ENCODE data around the gene PCDHGB7. TPM values are rescaled to one million over a fixed set of nuclear protein-coding genes. Genes with fewer than 3 reads are reported as not detected.
"Not testable (repeated sequence)": the region's sequence is repeated elsewhere in the genome, so short reads cannot be mapped to it uniquely, and the experiment has no call there.

Gene PCDHGB7
- total RNA-seq, 1 experiment from 2014 or later: 0.10 TPM

- DNase-seq, H3K4me3 ChIP-seq, H3K36me3 ChIP-seq, H3K27me3 ChIP-seq, H3K9me3 ChIP-seq: not testable (repeated sequence)
Observed at GRCh38 chr5:141414548-141415274, 2.8 kb upstream of the PCDHGB7 start.

- H3K9me3 ChIP-seq, H3K4me3 ChIP-seq, H3K27me3 ChIP-seq, H3K36me3 ChIP-seq, DNase-seq: not testable (repeated sequence)
Observed at GRCh38 chr5:141415275-141415618, 2.2 kb upstream of the PCDHGB7 start.

DNA sequence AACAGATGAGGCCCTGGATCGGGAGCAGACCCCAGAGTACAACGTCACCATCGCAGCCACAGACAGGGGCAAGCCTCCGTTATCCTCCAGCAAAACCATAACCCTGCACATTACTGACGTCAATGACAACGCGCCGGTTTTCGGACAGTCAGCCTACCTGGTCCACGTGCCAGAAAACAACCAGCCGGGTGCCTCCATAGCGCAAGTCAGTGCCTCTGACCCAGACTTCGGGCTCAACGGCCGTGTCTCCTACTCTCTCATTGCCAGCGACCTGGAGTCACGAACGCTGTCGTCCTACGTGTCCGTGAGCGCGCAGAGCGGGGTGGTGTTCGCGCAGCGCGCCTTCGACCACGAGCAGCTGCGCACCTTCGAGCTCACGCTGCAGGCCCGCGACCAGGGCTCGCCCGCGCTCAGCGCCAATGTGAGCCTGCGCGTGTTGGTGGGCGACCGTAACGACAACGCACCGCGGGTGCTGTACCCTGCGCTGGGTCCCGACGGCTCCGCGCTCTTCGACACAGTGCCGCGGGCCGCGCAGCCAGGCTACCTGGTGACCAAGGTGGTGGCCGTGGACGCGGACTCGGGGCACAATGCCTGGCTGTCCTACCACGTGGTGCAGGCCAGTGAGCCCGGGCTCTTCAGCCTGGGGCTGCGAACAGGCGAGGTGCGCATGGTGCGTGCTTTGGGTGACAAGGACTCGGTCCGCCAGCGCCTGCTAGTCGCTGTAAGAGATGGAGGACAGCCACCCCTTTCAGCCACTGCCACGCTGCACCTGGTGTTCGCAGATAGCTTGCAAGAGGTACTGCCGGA is 1.8 kb downstream of the PCDHGB7 start:
- no peaks in the 10 kb centered on the region for H3K27me3 ChIP-seq
- peaks cover 15% of the 10 kb centered on the region; the same call in 1 of the 2 replicates for H3K9me3 ChIP-seq
- H3K4me3 ChIP-seq: no peak overlapping the region
- H3K36me3 ChIP-seq: no peaks in the 10 kb centered on the region
- no peak for DNase-seq

GRCh38 chr5:141420855-141421488 is 3.5 kb downstream of the PCDHGB7 start, which contains the start of gene PCDHGA11:
PCDHGA11 (plus strand) TSS chr5:141421051; CDS start chr5:141421228, 177 bp downstream.
- peaks cover 15% of the 10 kb centered on the region; the same call in 1 of the 2 replicates for H3K9me3 ChIP-seq
- DNase-seq: no peak

GRCh38 chr5:141421489-141421855 is 4.0 kb downstream of the PCDHGB7 start:
- H3K9me3 ChIP-seq: peaks cover 12% of the 10 kb centered on the region; the same call in 1 of the 2 replicates
- H3K4me3 ChIP-seq: no peak overlapping the region
- no peaks in the 10 kb centered on the region for H3K36me3 ChIP-seq
- no peak for DNase-seq
- H3K27me3 ChIP-seq: no peaks in the 10 kb centered on the region

More at GRCh38 chr5:141420855-141421488, 3.5 kb downstream of the PCDHGB7 start, which contains the start of gene PCDHGA11:
- H3K36me3 ChIP-seq: no peaks in the 10 kb centered on the region
- no peaks in the 10 kb centered on the region for H3K27me3 ChIP-seq
- H3K4me3 ChIP-seq: no peak within 1 kb of the TSS

- DNase-seq: no peak
- no peaks in the 10 kb centered on the region for H3K27me3 ChIP-seq
- H3K4me3 ChIP-seq: no peak overlapping the region
- H3K9me3 ChIP-seq: peaks cover 12% of the 10 kb centered on the region; the same call in 1 of the 2 replicates
- H3K36me3 ChIP-seq: no peaks in the 10 kb centered on the region
Observed at GRCh38 chr5:141422742-141423291, 5.3 kb downstream of the PCDHGB7 start.

DNA sequence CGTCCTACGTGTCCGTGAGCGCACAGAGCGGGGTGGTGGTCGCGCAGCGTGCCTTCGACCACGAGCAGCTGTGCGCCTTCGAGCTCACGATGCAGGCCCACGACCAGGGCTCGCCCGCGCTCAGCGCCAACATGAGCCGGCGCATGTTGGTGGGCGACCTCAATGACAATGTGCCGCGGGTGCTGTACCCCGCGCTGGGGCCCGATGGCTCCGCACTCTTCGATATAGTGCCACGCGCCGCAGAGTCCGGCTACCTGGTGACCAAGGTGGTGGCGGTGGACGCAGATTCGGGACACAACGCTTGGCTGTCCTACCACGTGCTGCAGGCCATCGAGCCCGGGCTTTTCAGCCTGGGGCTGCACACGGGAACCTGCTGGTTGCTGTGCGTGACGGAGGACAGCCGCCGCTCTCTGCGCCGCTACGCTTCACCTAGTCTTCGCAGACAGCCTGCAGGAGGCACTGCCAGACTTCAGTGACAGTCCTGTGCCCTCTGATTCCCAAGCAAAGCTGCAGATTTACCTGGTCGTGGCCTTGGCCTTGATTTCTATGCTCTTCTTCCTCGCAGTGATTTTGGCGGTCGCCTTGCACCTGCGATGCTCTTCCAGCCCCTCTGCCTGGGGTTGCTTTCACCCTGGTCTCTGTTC is 10.4 kb downstream of the PCDHGB7 start:
- Histone ChIP-seq H3K27me3 (no peaks in the 10 kb centered on the region), H3K4me3 (no peak overlapping the region), H3K9me3 (peaks cover 4% of the 10 kb centered on the region; the same call in 1 of the 2 replicates), H3K36me3 (no peaks in the 10 kb centered on the region)
- no peak for DNase-seq

DNA sequence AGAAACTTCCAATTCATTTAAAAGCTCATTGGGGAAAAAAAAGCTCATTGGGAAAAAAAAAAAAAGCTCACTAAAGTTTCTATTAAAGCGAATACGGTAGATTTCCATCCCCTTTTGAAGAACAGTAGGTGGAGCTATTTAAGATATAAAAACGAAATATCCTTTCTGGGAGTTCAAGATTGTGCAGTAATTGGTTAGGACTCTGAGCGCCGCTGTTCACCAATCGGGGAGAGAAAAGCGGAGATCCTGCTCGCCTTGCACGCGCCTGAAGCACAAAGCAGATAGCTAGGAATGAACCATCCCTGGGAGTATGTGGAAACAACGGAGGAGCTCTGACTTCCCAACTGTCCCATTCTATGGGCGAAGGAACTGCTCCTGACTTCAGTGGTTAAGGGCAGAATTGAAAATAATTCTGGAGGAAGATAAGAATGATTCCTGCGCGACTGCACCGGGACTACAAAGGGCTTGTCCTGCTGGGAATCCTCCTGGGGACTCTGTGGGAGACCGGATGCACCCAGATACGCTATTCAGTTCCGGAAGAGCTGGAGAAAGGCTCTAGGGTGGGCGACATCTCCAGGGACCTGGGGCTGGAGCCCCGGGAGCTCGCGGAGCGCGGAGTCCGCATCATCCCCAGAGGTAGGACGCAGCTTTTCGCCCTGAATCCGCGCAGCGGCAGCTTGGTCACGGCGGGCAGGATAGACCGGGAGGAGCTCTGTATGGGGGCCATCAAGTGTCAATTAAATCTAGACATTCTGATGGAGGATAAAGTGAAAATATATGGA is 13.0 kb downstream of the PCDHGB7 start, which contains the start of gene PCDHGA12:
Gene PCDHGA12 (plus strand): TSS at position 176 of the 782 bp plus-strand sequence. CDS start 253 bp downstream, at position 429.
- no peaks in the 10 kb centered on the region for H3K36me3 ChIP-seq
- no peak within 1 kb of the TSS for H3K4me3 ChIP-seq
- DNase-seq: no peak
- peaks cover 4% of the 10 kb centered on the region; the same call in 1 of the 2 replicates for H3K9me3 ChIP-seq
- no peaks in the 10 kb centered on the region for H3K27me3 ChIP-seq

GRCh38 chr5:141431286-141431685 is 13.8 kb downstream of the PCDHGB7 start:
- DNase-seq: no peak
- no peaks in the 10 kb centered on the region for H3K36me3 ChIP-seq
- H3K9me3 ChIP-seq: peaks cover 4% of the 10 kb centered on the region; the same call in 1 of the 2 replicates
- H3K4me3 ChIP-seq: no peak overlapping the region
- H3K27me3 ChIP-seq: no peaks in the 10 kb centered on the region

- H3K27me3 ChIP-seq, H3K4me3 ChIP-seq, DNase-seq, H3K36me3 ChIP-seq, H3K9me3 ChIP-seq: not testable (repeated sequence)
Observed at GRCh38 chr5:141432308-141432707, 14.8 kb downstream of the PCDHGB7 start.

DNA sequence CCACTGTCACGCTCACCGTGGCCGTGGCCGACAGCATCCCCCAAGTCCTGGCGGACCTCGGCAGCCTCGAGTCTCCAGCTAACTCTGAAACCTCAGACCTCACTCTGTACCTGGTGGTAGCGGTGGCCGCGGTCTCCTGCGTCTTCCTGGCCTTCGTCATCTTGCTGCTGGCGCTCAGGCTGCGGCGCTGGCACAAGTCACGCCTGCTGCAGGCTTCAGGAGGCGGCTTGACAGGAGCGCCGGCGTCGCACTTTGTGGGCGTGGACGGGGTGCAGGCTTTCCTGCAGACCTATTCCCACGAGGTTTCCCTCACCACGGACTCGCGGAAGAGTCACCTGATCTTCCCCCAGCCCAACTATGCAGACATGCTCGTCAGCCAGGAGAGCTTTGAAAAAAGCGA is 15.2 kb downstream of the PCDHGB7 start:
- H3K27me3 ChIP-seq, H3K36me3 ChIP-seq, H3K9me3 ChIP-seq, DNase-seq, H3K4me3 ChIP-seq: not testable (repeated sequence)

DNA sequence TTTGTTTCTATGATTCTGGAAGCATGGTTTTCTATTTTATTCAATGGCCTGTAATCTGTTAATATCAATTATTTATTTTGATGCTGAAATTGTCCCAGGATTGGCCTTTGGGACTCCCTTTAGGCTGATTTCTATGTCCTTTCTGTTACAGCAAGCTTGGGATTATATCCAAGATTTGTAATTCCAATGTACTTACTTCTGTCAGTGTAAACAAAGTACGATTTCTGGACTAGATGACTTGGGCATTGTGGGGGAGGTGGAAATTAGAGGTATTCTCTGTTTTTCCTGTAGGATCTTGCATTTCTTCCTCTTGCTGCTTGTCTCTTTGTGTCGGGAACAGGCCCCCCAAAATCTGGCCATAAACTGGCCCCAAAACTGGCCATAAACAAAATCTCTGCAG is 16.5 kb downstream of the PCDHGB7 start:
- DNase-seq: no peak
- no peak overlapping the region for H3K4me3 ChIP-seq
- H3K36me3 ChIP-seq: no peaks in the 10 kb centered on the region
- H3K9me3 ChIP-seq: peaks cover 4% of the 10 kb centered on the region; the same call in 1 of the 2 replicates
- no peaks in the 10 kb centered on the region for H3K27me3 ChIP-seq

DNA sequence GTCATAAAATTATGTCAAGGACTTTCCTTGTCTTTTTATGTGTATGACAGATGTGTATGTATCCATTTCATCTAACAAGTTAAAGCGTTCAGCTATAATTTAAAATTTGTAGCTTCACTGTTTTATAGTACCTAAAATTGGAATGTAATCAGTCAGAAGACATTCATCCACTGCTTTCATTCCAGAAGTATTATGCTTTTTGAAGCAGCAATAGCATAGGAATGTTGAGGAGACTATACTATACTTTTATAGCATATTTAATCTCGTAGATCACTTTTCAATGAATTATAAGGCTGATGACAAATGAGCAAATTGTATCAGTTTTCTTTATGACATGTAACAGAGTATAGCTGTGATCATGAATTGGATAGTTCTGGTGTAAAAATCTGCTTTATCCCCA is 19.7 kb downstream of the PCDHGB7 start:
- no peak overlapping the region for H3K4me3 ChIP-seq
- no peak for DNase-seq
- no peaks in the 10 kb centered on the region for H3K9me3 ChIP-seq
- no peaks in the 10 kb centered on the region for H3K36me3 ChIP-seq
- H3K27me3 ChIP-seq: no peaks in the 10 kb centered on the region

GRCh38 chr5:141439411-141440141 is 22.1 kb downstream of the PCDHGB7 start:
- H3K36me3 ChIP-seq: no peaks in the 10 kb centered on the region
- DNase-seq: no peak
- no peaks in the 10 kb centered on the region for H3K27me3 ChIP-seq
- no peak overlapping the region for H3K4me3 ChIP-seq
- H3K9me3 ChIP-seq: no peaks in the 10 kb centered on the region

DNA sequence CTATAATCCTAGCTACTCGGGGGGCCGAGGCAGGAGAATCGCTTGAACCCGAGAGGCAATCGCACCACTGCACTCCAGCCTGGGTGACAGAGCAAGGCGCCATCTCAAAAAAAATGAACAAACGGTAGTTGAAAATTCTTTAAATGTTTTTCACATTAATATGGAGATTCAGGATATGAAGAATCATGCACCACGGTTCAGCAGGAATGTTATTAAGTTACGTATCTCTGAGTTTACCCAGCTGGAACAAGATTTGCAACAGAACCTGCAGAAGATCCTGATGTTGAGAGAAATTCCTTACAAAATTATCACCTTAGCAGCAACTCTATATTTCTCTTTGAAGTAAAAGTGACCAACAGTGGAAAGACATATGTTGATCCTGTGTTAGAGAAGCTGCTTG is 22.9 kb downstream of the PCDHGB7 start:
- no peak for DNase-seq
- no peak overlapping the region for H3K4me3 ChIP-seq
- no peaks in the 10 kb centered on the region for H3K9me3 ChIP-seq
- no peaks in the 10 kb centered on the region for H3K27me3 ChIP-seq
- H3K36me3 ChIP-seq: no peaks in the 10 kb centered on the region
